ENCODE data around the gene MRPL23. TPM values are rescaled to one million over a fixed set of nuclear protein-coding genes. Genes with fewer than 3 reads are reported as not detected.

MRPL23 gene
- total RNA-seq, 1 experiment from 2014 or later = 123 TPM

DNA sequence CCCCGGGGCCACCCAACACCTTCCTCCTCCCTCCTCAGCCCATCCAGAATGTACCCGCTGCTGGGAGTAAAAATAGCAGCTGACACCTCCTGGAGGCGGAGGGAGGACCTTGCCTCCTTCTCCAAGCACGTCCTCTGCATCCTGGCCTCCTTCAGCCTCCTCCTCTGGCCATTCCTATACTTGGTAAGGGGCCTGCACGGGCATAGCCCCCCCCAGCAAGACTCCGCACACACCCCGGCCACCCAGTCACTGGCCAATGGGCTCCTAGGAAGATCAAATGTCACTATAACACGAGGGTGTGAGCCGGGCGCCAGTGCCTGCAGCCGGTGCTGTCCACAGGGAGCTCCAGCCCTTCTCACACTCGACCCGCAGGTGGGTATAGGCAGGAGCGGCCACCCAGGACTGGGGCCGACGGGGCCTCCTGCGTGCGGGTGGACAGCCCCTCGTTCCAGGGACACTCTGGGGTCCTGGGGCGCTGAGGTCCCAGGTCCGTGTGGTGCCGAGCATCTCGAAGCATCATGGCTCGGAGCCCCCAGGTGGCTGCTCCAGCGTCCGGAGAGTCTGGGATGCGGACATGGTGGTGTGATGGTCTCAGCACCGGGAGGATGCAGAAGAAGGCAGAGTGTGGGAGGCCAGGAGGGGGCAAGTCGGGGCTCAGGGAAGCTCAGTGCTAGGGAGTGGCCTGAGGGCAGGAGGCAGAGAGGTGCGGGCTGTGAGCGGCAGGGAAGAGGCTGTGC lies 27.6 kb upstream of the MRPL23 start, which contains the start of gene TNNT3:
Gene TNNT3 (plus strand): TSS at position 313 of the 737 bp plus-strand sequence. CDS start 3,172 bp downstream, outside the sequence.
- ChIA-PET CTCF (interaction anchor here (0.6 to 2.2 kb wide), 6 partner anchors 20 to 86 kb away, joined by 3 to 13 read pairs (median 3); partner anchors contain the start of gene PRR33), POLR2A (no interaction called here)
- no peaks in the 10 kb centered on the region for H3K9me3 ChIP-seq (ENCODE audit: control insufficient read depth, insufficient read depth, low read depth, low read length)
- 0 out of 2 replicates have a peak, but pooled peaks have one; percentile 25 for ATAC-seq
- H3K36me3 ChIP-seq (ENCODE audit: control insufficient read depth, insufficient read depth, low read length) = no peaks in the 10 kb centered on the region
- no peak within 1 kb of the TSS for H3K27ac ChIP-seq (ENCODE audit: low read length)
- no peak within 1 kb of the TSS for H3K4me3 ChIP-seq (ENCODE audit: low read depth in 2 of 2, low read length in 2 of 2)
- intact Hi-C loops (cut with micrococcal nuclease; ENCODE audit: unreplicated experiment) (no loop called here), in situ Hi-C loops (cut with HindIII; ENCODE audit: low pct_unique_long_range_greater_than_20kb, low sequenced_read_pairs) (no loop called here)
- no peak for TF ChIP-seq TCF7L2 (IDR thresholded peaks at IDR 0.05; ENCODE audit: low read depth, low read length)
- TF ChIP-seq SIN3A (IDR thresholded peaks at IDR 0.05; ENCODE audit: borderline replicate concordance, insufficient read depth, low read depth, low read length) = no peak
- TF ChIP-seq, protein P1, sequence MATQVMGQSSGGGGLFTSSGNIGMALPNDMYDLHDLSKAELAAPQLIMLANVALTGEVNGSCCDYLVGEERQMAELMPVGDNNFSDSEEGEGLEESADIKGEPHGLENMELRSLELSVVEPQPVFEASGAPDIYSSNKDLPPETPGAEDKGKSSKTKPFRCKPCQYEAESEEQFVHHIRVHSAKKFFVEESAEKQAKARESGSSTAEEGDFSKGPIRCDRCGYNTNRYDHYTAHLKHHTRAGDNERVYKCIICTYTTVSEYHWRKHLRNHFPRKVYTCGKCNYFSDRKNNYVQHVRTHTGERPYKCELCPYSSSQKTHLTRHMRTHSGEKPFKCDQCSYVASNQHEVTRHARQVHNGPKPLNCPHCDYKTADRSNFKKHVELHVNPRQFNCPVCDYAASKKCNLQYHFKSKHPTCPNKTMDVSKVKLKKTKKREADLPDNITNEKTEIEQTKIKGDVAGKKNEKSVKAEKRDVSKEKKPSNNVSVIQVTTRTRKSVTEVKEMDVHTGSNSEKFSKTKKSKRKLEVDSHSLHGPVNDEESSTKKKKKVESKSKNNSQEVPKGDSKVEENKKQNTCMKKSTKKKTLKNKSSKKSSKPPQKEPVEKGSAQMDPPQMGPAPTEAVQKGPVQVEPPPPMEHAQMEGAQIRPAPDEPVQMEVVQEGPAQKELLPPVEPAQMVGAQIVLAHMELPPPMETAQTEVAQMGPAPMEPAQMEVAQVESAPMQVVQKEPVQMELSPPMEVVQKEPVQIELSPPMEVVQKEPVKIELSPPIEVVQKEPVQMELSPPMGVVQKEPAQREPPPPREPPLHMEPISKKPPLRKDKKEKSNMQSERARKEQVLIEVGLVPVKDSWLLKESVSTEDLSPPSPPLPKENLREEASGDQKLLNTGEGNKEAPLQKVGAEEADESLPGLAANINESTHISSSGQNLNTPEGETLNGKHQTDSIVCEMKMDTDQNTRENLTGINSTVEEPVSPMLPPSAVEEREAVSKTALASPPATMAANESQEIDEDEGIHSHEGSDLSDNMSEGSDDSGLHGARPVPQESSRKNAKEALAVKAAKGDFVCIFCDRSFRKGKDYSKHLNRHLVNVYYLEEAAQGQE (IDR thresholded peaks at IDR 0.05; ENCODE audit: insufficient read depth in 1 of 2, low read depth in 2 of 2, low read length in 1 of 2) = no peak
- TF ChIP-seq, protein P2, sequence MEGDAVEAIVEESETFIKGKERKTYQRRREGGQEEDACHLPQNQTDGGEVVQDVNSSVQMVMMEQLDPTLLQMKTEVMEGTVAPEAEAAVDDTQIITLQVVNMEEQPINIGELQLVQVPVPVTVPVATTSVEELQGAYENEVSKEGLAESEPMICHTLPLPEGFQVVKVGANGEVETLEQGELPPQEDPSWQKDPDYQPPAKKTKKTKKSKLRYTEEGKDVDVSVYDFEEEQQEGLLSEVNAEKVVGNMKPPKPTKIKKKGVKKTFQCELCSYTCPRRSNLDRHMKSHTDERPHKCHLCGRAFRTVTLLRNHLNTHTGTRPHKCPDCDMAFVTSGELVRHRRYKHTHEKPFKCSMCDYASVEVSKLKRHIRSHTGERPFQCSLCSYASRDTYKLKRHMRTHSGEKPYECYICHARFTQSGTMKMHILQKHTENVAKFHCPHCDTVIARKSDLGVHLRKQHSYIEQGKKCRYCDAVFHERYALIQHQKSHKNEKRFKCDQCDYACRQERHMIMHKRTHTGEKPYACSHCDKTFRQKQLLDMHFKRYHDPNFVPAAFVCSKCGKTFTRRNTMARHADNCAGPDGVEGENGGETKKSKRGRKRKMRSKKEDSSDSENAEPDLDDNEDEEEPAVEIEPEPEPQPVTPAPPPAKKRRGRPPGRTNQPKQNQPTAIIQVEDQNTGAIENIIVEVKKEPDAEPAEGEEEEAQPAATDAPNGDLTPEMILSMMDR (IDR thresholded peaks at IDR 0.05) = no peak
- TF ChIP-seq POLR2AphosphoS5 (IDR thresholded peaks at IDR 0.05; ENCODE audit: low read depth, low read length) = no peak
- H3K4me1 ChIP-seq (ENCODE audit: control insufficient read depth, insufficient read depth, low read length) = peaks cover 9% of the 10 kb centered on the region
- DNase-seq (ENCODE audit: low read depth, low spot score) = no peak
- no peaks in the 10 kb centered on the region for H3K27me3 ChIP-seq (ENCODE audit: control insufficient read depth, insufficient read depth, low read length)
- no TSS peak for BruUV-seq (replicated peaks)

DNA sequence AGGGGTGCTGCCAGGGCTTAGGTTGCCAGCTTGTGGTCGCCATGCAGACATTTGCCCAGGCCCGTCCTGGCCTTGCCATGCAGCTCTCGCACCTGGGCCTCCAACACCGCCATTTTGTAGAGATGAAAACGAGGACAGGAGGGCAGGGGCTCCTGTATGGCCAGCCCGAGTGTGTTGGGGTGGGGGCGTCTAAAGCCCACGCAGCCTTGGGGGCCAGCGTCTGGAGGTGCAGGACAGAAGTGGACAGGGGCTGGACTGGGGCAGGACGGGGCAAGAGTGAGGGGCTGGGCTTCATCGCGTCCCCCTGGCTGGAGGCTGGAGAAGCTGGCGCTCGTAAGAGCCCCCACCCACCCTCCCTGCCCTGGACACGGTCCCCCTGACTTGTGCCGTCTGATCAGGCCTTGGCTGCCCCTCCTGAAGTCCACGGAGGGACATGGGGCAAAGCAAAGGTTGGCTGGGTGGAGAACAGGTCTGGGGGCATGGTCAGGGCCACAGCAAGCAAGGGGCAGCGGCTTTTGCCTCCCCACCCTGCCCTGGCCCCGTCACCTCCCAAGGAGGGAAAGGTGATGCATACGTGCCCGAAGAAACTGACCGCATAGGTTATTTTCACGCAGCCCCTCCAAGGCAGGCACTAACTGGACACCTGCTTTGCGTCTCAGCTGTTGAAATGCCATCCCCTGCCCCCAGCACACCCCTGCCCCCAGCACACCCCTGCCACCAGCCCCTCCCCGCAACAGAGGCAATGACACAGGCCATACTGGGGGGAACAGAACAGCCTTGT lies 26.8 kb upstream of the MRPL23 start:
- Histone ChIP-seq H3K36me3 (ENCODE audit: control insufficient read depth, insufficient read depth, low read length) (no peaks in the 10 kb centered on the region), H3K27me3 (ENCODE audit: control insufficient read depth, insufficient read depth, low read length) (no peaks in the 10 kb centered on the region), H3K4me3 (ENCODE audit: low read depth in 2 of 2, low read length in 2 of 2) (no peak overlapping the region), H3K4me1 (ENCODE audit: control insufficient read depth, insufficient read depth, low read length) (peaks cover 9% of the 10 kb centered on the region), H3K27ac (ENCODE audit: low read length) (no peak overlapping the region), H3K9me3 (ENCODE audit: control insufficient read depth, insufficient read depth, low read depth, low read length) (no peaks in the 10 kb centered on the region)
- ATAC-seq = no peak
- TF ChIP-seq SIN3A (IDR thresholded peaks at IDR 0.05; ENCODE audit: borderline replicate concordance, insufficient read depth, low read depth, low read length) (no peak), POLR2AphosphoS5 (IDR thresholded peaks at IDR 0.05; ENCODE audit: low read depth, low read length) (no peak), TCF7L2 (IDR thresholded peaks at IDR 0.05; ENCODE audit: low read depth, low read length) (no peak)
- TF ChIP-seq, protein P1 (IDR thresholded peaks at IDR 0.05; ENCODE audit: insufficient read depth in 1 of 2, low read depth in 2 of 2, low read length in 1 of 2) = no peak
- TF ChIP-seq, protein P2 (IDR thresholded peaks at IDR 0.05) = no peak
- no TSS peak for BruUV-seq (replicated peaks)
- intact Hi-C loops (cut with micrococcal nuclease; ENCODE audit: unreplicated experiment) = no loop called here
- in situ Hi-C loops (cut with HindIII; ENCODE audit: low pct_unique_long_range_greater_than_20kb, low sequenced_read_pairs) = no loop called here
- ChIA-PET POLR2A (no interaction called here), CTCF (interaction anchor here (0.6 to 2.4 kb wide), 5 partner anchors 21 to 86 kb away, joined by 3 to 13 read pairs (median 4); no protein-coding TSS in a partner anchor)
- no peak for DNase-seq (ENCODE audit: low read depth, low spot score)

Measured in Panc1 (cell line).